ENCODE data around the gene CHRDL1.
"Not testable (repeated sequence)": the region's sequence is repeated elsewhere in the genome, so short reads cannot be mapped to it uniquely, and the experiment has no call there.

CHRDL1 gene

DNA sequence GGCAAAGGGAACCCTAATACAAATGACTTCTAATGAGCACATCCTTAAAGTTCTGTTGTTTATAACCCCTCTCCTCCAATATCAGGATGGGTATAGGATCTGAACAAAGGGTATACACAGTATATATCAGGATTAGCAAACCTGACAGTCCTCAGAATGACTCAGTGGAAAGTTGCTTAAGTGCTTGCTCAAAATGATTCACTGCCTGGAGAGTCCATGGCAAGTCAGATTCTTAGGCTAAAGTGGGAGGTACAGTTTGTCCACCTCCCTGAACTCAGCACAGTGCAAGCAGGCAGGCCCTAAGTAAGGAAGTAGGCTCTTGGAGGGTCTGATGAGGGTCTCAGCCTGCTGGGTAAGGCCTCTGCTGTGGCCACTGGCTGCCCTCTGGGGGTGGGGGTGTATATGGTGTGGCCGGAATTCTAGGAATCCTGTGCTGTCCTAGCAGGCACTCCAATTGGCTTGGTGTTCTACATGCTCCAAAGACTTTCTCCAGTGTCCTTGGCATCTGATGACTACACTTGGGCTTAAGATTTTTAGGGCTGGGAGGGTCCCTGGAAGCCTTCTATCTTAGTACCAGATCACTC is 54.3 kb downstream of the CHRDL1 start:
- DNase-seq = no peak

DNA sequence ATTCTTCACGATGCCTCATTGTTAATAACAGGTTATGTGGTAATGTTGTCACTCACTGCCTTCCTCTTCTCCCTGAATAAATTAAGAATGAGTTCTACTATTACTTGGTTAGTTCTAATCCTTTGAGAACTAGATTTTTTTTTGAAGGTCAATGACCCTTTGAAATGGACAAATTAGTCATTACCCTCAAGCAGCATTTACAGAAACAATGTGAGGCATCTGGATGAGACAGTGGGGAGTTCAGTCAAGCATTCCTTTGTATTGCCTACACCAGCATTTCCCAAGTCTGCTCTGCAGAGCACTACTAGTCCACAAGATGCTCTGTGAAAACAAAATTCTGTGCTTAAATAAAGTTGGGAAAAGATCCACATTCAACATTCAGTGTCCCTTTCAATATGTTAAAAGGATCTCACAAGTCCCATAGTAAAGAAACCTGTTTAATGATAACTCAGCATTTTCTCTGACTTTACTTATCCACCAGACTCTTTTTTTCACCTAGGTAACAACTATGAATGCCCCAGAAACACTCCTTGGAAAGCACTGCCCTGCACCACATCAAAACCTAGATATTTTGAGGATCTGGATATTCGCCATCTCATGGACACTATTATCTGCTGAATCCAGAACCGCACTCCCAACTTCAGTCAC is 60.6 kb downstream of the CHRDL1 start:
- no peak for DNase-seq

DNA sequence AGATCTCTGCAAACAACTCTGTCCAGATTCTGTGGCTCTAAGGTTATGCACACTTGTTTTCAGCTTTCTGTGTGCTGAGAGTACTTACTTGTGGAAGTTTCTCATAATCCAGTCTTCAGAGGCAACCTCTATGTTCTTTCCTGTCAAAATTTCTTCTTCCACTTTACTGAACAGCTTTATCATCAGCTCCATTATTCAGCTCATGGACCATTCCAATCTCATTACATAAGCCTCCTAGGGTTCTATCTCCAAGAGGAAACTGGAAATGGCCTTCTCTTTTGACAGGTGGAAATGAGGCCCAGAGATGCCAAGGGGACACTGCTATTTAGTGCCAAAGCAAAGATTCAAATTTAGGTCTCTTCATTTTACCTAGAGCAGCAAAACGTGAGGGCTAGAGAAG is 61.3 kb downstream of the CHRDL1 start:
- DNase-seq = no peak

DNA sequence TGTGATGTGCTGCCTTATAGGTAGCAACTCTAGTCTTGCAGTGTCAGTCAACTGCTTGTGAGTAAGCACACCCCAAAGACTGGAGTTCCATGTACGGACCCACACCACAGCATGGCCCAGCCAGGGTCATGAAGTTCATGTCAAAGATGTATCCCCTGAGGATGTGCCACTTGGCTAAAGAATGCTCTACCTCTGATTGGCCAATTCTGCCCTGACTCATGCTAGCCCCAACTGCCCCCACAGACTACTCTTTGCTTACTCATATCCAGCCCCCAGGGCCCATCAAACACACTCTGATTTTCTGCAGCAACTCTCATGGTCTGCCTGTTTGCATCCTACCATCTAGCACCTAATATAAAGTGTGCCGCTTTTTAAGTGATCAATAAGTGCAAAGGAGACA is 62.5 kb downstream of the CHRDL1 start:
- DNase-seq = no peak

DNA sequence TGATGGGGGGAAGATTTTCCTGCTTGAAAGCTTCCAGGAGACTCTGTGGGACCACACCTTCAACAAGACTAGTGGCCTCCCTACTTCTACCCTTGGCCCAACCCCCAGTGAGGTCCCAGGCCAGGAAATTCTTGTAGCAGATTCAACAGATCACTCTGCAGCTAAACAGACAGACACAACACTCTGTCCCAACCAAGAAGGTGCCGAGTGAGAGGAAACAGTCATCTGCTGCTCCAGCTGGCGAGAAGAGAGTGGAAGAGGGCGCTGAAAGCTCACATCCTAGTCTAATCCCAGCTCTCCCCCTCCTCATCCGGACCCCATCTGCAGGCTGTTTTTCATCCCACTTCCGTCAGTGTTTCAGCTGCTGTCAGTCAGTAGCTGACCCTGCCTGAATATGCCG is 63.4 kb downstream of the CHRDL1 start:
- DNase-seq = no peak

DNA sequence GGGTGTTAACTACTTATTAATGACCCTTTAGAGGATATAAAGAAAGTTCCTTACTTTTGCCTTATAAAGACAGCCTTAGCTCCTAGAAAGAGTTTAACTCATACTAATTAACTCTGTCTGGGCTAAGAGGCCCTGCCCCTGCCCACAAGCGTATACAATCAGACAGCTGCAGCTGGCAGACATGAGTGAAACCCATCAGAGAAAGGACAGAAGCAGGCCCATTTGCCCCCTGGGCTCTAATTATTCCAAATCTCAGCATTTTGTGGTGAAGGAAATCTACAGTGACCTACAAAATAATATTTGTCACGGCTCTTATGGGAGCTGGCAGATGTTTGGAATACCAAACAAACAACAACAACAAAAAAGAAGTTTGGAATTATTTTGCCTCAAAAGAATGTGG is 71.8 kb downstream of the CHRDL1 start:
- no peak for DNase-seq

DNA sequence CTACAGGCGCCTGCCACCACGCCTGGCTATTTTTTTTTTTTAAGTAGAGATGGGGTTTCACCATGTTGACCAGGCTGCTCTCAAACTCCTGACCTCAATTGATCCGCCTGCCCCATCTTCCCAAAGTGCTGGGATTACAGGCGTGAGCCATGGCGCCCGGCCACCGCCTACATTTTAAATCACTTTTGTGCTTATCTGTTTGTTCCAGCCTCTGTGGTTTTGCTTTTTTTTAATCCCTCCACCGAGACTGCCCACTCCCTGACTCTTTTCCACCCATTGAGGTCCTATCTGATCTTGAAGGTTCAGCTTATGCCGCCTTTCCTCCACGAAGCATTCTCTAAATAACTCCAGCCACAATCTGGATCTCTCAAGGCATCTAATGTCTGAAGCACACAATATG is 73.5 kb downstream of the CHRDL1 start:
- no peak for DNase-seq

DNA sequence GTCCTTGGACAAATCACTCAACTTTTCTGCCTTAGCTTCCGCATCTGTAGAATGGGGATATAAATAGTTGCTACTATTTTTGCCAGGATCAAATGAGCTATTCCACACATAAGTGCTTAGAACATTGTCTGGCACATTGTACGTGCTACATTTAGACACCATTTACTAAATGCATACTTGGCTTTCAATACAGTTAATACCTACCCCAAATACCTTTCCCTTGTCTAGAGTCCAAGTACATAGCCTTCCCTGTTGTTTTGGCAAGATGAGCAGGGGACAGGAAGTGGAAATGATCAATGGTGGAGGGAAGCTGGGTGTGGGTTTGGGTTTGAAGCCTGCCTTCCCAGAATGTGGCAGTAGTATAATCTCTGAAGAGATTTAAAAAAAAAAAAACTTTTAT is 82.0 kb downstream of the CHRDL1 start:
- DNase-seq = no peak

DNA sequence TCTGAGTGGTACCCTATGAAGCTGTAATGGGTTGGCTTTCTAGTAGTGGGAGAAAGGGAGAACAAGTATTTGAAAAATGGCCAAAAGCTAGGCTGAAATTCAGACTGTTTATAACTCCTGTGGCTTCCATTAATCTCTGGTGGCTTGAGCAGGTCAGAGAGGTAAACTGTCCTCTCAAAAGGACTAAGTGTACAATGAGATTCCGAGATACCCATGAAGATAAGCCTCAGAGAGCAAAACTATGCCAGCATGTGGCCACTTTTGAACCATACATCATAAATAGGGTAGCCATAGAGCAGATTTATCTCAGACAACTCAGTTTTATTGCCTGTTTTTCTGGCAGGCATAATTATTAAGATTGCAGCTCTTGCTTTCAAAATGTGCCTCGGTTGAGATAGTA is 89.2 kb downstream of the CHRDL1 start:
- no peak for DNase-seq

DNA sequence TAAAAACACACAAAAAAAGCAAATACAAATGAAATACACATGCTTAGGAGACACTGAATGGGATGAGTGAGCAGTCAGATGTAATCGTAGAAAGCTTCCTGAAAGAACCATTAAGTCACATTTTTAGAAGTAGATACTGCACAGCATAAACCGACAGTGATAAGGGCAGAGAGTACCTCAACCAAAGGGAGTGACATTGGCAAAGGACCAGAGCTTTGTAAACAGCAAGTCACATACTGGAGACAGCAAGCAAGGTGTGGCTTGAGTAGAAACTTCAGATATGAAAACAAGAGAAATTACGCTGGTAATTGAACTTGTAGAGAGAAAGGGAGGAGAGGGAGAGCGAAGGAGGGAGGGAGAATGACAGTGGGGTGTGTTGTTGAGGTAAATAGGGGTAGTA is 92.0 kb downstream of the CHRDL1 start:
- DNase-seq = no peak

DNA sequence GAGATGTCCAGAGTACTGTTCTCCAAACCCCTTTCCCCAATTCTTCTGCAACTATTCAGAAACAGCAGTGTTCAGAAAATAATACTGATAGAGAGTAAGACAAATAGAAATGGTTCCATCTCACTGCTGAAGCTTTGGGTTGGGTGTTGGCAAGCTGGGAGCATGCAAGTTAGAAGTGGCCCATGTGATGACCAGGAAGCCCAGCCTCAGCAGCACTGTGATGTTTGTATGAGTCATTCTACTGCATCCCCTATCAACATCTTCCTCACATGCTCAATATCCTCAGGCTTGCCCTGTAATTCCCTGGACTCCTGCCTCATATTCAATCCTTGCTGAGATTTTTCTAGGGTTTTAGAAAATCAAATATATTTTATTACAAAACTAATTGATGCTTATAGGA is 96.5 kb downstream of the CHRDL1 start:
- DNase-seq = no peak

DNA sequence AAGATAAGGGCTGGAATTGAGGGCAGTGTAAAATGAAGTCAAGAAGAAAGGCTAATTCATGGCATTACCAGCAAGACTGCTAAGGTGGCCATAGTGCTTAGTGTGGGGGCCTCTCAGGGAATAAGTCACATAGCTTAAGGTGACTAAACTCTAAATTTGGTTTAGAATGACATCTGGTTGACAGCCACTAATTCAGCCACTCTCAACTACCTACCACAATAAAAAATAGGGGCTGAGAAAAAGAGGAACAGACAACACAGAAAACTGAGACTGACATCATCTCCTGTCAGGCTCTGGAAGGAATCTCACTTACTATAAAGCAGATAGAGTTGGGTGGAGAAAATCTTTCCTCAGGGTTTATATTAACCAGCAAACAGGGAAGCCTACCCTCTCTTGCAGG is 96.9 kb downstream of the CHRDL1 start:
- no peak for DNase-seq

DNA sequence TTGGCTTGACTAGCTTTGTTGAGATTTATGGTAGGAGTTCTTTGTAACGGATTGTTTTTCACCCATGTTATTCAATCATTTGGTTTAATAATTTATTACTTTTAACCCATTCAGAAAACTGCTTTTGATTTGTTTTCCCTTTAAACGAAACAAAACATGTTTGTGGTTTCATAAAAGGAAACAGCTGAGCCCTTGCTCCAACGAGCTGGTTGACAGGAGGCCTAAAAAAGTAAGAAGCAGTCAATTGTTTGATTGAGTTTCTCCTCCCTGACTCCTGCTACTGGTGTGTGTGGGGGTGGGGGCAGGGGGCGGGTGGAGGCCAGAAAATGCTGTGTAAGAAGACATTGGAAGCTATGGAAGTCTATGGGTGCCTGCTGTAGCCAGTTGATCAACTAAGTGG is 102.8 kb downstream of the CHRDL1 start:
- DNase-seq = no peak

DNA sequence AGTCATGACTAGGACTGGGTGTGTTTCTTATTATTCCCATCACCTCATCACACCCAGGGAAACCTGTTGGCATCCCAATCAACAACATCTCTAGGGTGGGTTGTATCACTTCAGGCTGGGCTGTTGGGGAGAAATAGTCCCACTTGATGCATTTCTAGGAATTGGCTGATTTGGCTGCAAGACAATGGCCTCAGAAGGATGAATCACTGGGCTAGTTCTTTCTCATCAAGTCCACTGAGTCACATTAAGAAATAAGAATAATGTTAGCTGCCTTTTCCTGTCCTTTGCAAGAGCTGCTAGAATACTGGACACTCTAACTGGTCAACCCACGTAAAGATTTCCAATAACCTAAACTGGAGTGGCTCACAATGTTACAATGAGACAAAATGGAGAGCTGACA is 104.2 kb downstream of the CHRDL1 start:
- no peak for DNase-seq

DNA sequence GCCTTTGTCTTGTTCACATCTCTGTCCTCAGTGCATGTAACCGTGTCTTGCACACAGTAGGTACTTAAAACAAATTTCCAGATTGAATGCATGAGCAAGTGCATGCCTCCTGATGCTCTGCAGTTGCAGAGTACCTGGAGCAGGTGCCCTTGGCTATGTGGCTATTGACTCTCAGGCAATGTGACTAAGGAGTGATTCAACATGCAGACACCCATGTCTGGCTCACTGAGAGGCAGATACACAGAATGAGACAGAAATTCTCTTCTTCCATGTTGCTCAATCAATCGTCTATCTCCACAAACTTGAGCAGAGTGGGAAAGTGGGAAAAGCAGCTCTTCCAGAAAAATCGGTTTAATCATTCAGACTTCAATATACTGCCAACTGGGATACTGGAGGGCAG is 111.0 kb downstream of the CHRDL1 start:
- no peak for DNase-seq

DNA sequence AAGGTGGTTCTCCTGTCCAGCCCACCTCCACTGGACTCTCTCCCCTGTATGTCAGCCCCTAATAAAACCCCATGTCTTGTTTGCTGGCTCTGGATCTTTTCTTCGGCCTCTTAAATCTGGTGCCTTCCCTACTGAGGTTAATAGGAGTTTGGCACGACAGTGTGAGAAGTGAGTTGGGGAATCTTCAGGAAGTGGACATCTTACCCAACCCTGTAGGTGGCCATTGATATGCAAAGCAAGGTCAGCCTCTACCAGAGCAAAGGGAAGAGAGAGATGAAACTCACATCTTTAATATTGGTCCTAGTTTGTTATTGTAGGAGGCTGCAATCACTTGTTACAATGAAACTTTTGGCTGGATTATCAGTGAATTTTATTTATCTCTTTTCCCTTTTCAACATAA is 111.7 kb downstream of the CHRDL1 start:
- no peak for DNase-seq

DNA sequence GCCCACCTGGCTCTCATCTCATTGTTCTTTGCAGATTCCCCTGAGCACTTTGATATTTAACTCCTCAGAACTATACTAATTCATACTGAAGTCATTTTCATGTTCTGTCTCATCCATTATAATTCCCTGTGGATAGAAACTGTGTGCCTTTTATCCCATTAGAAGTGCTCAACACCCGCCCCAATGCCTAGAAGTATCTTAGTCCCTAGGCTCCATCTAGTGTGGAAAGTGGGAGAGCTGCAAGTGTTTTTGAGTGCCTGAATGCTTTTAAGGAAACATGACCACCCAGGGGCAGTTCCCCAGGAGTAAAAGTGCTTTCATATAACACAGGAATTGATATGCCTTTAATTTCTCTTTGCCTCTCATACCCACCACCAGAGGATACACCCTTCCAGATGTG is 117.0 kb downstream of the CHRDL1 start:
- DNase-seq = no peak

DNA sequence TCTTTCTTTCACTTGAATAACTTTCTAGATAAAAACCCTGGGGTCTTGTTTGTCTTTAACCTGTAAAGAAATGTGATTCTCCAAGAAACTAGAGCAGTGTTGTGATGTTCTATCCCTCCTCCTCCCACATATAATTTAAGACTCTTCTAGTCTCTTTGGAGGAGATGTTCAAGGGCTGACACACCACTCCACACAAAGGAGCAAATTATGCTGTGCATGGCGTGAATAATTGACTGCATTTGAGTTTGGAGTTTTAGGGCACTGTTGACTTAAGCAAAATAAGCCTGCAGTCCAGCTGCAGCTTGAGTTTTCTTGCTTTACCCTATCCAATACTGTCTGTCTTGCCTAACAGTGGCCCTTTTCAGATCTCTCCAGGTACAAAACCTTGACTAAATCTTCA is 119.7 kb downstream of the CHRDL1 start:
- no peak for DNase-seq

DNA sequence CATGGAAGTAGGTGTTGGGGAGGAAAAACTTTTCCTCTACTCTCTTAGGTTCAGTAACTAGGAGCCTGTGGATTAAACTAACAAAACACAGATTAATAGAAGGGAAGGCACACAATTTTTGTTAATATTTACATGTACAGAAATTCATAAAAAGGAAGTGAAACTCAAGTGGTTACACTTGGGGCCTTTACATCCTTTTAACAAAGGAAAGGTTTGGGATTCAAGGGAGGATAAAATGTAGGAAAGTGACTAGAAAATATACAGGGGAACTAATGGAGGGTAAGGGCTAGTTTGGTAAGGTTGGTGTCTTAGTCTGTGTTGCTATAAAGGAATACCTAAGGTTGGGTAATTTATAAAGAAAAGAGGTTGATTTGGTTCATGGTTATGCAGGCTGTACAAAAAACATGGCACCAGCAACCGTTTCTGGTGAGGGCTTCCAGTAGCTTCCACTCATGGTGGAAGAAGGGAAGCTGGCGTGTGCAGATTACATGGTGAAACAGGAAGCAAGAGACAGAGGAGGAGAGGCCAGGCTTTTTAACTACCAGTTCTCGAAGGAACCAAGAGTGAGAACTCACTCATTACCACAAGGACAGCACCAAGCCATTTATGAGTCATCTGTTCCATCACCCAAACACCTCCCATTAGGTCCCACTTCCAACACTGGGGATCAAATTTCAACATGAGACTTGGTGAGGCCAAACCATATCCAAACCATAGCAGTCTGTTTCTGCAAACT is 124.4 kb downstream of the CHRDL1 start:
- DNase-seq = no peak

DNA sequence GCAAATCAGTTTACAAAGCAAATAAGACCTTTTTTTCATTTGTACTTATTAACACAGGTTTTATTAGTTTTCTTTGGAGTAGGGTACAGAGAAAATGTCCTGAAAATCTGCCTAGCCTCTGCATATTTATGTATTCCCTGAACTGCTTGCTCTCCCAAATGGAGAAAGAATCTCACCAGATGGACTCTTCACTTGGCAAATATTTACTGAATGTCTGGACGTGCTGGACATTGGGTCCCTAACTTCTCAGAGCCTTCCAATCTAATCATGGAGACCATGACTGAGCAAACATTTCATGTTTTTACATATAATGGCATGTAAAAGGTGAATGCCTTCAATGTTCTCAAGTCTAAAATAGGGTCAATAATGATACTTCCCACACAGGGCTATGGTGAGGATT is 126.0 kb downstream of the CHRDL1 start:
- DNase-seq = no peak

DNA sequence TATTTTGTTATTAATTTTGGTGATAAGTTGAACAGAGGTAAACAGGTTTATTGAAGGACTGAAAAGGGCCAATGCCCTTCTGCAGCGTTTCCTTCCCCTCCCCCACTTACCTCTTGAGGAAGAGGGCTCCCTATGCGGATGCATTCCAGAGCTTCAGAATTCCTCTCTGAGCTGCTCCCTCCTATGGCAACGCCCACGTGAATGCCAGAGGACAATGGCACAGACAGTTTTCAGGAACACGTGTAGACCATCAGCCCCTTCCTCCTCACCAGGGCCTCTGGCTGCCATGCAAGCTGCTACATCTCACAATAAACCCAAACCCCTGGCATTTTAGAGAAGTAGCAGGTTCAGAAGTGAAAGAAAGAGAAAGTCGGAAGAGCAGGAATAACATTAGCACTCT is 127.9 kb downstream of the CHRDL1 start:
- DNase-seq = no peak

DNA sequence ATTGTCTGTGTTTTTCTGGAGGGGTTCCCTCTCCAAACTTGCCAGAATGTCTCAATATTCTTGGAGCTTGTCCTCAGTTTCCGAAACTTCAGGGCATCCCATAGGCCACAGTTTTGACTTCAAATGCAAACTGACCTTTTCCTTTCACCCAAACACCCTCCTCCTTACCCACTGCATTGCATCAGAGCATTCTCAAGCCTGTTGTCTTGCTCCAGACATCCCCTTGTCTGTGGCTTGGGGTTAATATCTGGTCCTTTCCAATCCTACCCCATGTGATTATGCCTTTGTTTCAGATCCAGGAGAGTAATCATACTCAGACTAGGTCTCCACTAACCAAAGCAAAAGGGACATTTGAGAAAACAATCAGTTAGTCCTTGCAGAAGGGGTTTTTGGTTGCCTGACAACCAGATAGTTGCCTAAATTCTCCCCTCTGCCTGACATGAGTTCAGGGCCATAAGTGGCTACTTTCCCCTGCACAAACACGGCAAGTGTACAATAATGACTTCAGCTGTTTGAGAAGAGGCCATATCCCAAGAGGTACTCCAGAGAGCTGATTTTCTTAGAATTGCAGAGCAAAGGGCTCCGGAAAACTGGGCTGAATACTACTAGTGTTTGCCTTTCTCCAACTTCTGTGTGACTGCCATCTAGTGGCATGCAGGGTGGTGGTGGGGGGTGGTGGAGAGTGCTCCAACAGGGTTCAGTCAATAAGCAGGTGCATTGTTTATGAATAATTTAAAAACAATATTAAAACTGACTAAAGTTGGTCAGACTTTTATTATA is 130.2 kb downstream of the CHRDL1 start:
- peak; percentile 57 for DNase-seq

DNA sequence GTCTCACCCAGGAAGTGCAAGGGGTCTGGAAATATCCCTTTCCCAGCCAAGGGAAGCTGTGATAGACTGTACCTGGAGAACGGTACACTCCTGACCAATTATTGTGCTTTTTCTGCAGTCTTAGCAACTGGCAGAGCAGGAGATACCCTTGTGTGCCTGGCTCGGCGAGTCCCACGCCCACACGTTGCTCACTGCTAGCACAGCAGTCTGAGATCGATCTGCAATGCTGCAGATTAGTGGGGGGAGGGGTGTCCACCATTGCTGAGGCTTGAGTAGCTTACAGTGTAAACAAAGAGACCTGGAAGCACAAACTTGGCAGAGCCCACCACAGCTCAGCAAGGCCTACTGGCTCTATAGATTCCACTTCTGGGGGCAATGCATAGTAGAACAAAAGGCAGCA is 138.5 kb downstream of the CHRDL1 start:
- no peak for DNase-seq

DNA sequence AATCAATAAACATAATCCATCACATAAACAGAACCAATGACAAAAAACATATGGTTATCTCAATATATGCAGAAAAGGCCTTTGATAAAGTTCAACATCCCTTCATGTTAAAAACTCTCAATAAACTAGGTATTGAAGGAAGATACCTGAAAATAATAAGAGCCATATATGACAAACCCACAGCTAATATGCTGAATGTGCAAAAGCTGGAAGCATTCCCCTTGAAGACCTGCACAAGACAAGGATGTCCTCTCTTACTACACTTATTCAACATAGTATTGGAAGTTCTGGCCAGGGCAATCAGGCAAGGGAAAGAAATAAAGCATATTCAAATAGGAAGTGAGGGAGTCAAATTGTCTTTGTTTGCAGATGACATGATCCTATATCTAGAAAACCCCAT is 141.3 kb downstream of the CHRDL1 start:
- DNase-seq = not testable (repeated sequence)
